HG03378 (cell line): ENCODE results near the gene SLIT3.

ENCODE experiments used
- ATAC-seq: cut with Tn5 transposase; IDR thresholded peaks from one replicate; pipeline ENCODE4 v1.9.1; 2021; ENCODE audit warnings: mild to moderate bottlenecking, moderate library complexity; ENCODE audit not compliant: unreplicated experiment

SLIT3 gene

DNA sequence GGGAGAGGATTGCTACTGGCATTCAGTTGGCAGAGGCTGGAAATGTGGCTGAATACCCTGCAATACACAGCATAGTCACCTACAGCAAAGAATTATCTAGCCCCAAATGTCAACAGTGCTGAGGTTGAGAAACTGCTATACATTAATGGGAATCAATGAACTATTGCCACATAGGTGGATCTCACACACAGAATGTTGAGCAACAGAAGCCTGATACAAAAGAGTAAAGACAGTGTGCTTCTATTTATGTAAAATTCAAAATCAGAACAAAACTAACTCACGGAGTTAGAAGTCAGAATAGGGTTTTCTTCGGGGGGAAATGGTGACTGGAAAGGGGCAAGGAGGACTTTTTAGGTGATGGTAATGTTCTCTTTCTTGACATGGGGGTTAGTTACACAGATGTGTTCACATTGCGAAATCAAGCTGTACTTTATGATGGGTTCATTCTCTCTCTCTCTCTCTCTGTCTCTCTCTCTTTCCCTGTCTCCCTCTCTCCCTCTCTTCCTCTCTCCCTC lies 676.0 kb downstream of the SLIT3 start:
- no peak for ATAC-seq

DNA sequence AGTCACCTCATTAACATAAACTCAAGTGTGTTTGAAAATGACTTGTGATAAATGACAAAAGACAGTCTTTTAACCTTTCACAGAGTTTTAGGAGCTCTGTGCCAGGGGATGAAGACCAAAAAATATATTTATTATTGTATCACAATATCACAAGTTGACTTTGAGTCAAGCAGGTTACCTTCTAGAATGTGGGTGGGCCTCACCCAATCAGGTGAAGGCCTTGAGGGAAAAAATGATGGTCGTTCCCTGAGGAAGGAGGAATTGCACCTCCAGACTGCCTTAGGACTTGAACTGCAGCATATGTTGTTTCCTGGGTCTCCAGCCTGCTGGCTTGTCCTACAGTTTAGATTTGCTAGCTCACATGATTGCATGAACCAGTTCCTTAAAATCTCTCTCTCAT lies 680.1 kb downstream of the SLIT3 start:
- no peak for ATAC-seq

DNA sequence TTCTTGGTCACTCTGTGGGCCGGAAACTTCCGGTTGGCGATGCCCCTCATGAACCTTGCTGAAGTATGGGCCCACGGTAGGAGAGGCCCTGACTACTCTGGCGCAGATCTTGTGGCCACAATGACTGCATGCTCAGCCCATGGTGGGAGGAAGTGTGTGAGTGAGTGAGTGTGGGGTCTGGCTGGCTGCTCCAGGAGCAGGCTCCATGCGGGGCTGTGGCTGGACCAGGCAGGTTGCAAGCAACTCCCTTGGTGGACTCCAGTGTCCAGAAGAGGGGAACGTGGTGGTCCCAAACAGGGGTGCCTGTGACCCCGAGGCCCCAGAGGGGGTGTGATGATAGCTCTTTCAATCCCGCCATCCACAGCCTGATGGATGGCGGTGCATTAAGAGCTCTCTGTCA lies 686.3 kb downstream of the SLIT3 start:
- ATAC-seq: no peak

DNA sequence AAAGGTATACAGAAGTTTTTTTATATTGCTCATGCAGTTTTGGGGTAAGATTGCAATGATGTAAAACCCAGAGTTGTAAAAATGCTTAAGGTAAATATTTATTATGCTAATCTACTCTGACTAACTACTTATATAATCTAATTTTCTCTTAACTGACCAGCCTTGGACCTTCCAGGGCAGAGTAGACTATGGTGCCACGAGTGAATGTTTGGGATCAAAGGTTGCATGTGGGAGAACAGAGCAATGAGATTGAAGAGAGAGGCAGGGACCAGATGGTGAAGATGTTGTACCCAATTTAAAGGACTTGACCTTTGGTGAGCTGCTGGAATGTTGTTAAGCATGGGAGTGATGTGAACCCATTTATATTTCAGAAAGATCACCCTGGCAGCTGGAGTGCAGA lies 686.9 kb downstream of the SLIT3 start:
- no peak for ATAC-seq

DNA sequence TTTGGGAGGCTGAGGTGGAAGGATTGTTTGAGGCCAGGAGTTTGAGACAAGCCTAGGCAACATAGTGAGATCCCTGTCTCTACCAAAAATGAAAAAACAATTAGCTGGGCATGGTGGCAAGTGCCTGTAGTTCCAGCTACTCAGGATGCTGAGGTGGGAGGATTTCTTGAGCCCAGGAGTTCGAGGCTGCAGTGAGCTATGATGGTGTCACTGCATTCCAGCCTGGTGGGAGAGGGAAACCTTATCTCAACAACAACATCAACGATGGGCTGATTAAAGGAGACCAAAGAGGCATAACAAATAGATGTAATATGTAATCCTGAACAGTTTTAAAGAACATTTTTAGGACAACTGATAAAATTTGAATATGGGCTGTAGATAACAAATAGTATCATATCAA lies 687.5 kb downstream of the SLIT3 start:
- ATAC-seq: no peak

DNA sequence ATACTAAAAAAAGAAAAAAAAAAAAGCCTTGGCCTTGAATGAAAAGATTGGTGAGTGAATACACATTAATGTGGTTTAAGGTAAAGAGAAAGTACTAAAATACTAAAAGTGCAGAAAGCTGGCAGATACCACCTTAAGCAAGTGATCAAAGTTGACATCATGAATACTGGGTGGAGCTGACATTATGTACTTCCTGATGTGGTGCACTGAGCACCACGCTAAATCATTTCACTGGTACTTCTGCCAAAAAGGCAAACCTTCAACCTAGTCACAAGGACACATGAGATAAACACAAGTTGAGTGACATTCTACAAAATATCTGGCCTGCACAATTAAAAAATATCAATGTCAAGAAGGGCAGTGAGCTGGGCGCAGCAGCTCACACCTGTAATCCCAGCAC lies 687.9 kb downstream of the SLIT3 start:
- no peak for ATAC-seq

DNA sequence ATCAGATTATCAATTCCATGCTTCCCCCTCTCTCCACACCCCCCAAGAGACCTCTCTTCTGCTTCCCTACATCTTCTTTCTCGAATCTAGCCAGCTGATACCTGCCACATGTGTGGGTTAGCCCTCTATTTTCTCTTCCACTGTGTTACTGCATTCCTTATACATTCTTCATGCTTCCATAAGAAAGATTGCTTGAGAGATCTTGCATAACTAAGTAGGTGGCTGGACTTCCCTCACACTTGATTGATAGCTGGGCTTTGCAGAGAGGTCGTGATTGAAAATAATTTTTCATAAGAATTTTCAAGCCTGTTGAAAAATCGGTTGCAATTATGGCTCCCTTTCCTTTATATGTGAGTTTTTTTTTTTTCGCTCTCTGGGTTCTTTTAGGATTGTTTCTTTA lies 688.8 kb downstream of the SLIT3 start:
- no peak for ATAC-seq
